Activated naive CD4-positive, alpha-beta T cell treated with anti-CD3 and anti-CD28 coated beads, Interleukin-2, amount 10 ng/mL, durations not matched to agents 7 days and 5 days (primary cell): ENCODE results near the gene SHQ1.
"Not testable (repeated sequence)": the region's sequence is repeated elsewhere in the genome, so short reads cannot be mapped to it uniquely, and the experiment has no call there.

Source experiments
- CTCF ChIA-PET: fragments of 350-600 bp; sonication (Branson Sonifier 250); formaldehyde crosslinking; loops from one replicate; lab custom pipeline; 2021; ENCODE audit warnings: antibody characterized with exemption; lab: Charles Lee
- DNase-seq: peaks from one replicate; pipeline ENCODE4 v3.0.0-alpha.2; 2020
- H3K27ac Mint-ChIP-seq: one replicate; pipeline ENCODE4 v1.8.0; 2021; ENCODE audit warnings: mild to moderate bottlenecking, moderate library complexity, mixed read lengths
- H3K27me3 Mint-ChIP-seq: one replicate; pipeline ENCODE4 v1.8.0; 2021; ENCODE audit warnings: mild to moderate bottlenecking, mixed read lengths
- H3K36me3 Mint-ChIP-seq: one replicate; pipeline ENCODE4 v1.8.0; 2021; ENCODE audit warnings: mixed read lengths
- H3K4me1 Mint-ChIP-seq: one replicate; pipeline ENCODE4 v1.8.0; 2021; ENCODE audit warnings: mixed read lengths
- H3K4me3 Mint-ChIP-seq: one replicate; pipeline ENCODE4 v1.8.0; 2021; ENCODE audit warnings: mild to moderate bottlenecking, moderate library complexity, mixed read lengths
- H3K9me3 Mint-ChIP-seq: one replicate; pipeline ENCODE4 v1.8.0; 2021; ENCODE audit warnings: mixed read lengths

The SHQ1 gene

GRCh38 chr3:72722930-72723726 lies 125.1 kb downstream of the SHQ1 start:
- H3K4me1 Mint-ChIP-seq, result peaks cover 9% of the 10 kb centered on the region
- CTCF ChIA-PET, result no interaction called here
- H3K27me3 Mint-ChIP-seq, result peaks cover 7% of the 10 kb centered on the region
- H3K4me3 Mint-ChIP-seq, result no peak overlapping the region
- DNase-seq, result no peak
- no peaks in the 10 kb centered on the region for H3K9me3 Mint-ChIP-seq
- H3K27ac Mint-ChIP-seq, result peak overlapping the region; percentile 33
- no peaks in the 10 kb centered on the region for H3K36me3 Mint-ChIP-seq

- no peak for DNase-seq
- CTCF ChIA-PET, result no interaction called here
- H3K27me3 Mint-ChIP-seq, result peaks cover 4% of the 10 kb centered on the region
- H3K4me3 Mint-ChIP-seq, result no peak overlapping the region
- H3K9me3 Mint-ChIP-seq, result no peaks in the 10 kb centered on the region
- H3K27ac Mint-ChIP-seq, result no peak overlapping the region
- H3K36me3 Mint-ChIP-seq, result no peaks in the 10 kb centered on the region
- H3K4me1 Mint-ChIP-seq, result peaks cover 2% of the 10 kb centered on the region
These were observed 126.4 kb downstream of the SHQ1 start for GRCh38 chr3:72721683-72722381.

GRCh38 chr3:72720566-72720965 lies 127.7 kb downstream of the SHQ1 start:
- CTCF ChIA-PET, result interaction anchor here (0.8 kb wide), 1 partner anchor 95 kb away, joined by 3 read pairs; no protein-coding TSS in a partner anchor
- Mint-ChIP-seq H3K27ac (no peak overlapping the region), H3K9me3 (peaks cover 4% of the 10 kb centered on the region), H3K36me3 (no peaks in the 10 kb centered on the region), H3K4me1 (peaks cover 2% of the 10 kb centered on the region), H3K27me3 (peaks cover 4% of the 10 kb centered on the region), H3K4me3 (no peak overlapping the region)
- no peak for DNase-seq

GRCh38 chr3:72719137-72719536 lies 129.1 kb downstream of the SHQ1 start:
- peaks cover 2% of the 10 kb centered on the region for H3K4me1 Mint-ChIP-seq
- H3K9me3 Mint-ChIP-seq, result peaks cover 7% of the 10 kb centered on the region
- no peak for DNase-seq
- H3K4me3 Mint-ChIP-seq, result no peak overlapping the region
- H3K27ac Mint-ChIP-seq, result no peak overlapping the region
- peaks cover 4% of the 10 kb centered on the region for H3K27me3 Mint-ChIP-seq
- H3K36me3 Mint-ChIP-seq, result no peaks in the 10 kb centered on the region
- CTCF ChIA-PET, result no interaction called here

- H3K27ac Mint-ChIP-seq, H3K27me3 Mint-ChIP-seq, CTCF ChIA-PET, DNase-seq, H3K9me3 Mint-ChIP-seq, H3K36me3 Mint-ChIP-seq, H3K4me1 Mint-ChIP-seq, H3K4me3 Mint-ChIP-seq: not testable (repeated sequence)
These were observed 134.1 kb downstream of the SHQ1 start for GRCh38 chr3:72714135-72714534.

- H3K9me3 Mint-ChIP-seq, CTCF ChIA-PET, H3K27ac Mint-ChIP-seq, H3K4me1 Mint-ChIP-seq, H3K27me3 Mint-ChIP-seq, DNase-seq, H3K36me3 Mint-ChIP-seq, H3K4me3 Mint-ChIP-seq: not testable (repeated sequence)
These were observed 137.8 kb downstream of the SHQ1 start for GRCh38 chr3:72710471-72710870.

- no peaks in the 10 kb centered on the region for H3K36me3 Mint-ChIP-seq
- H3K27ac Mint-ChIP-seq, result no peak overlapping the region
- H3K9me3 Mint-ChIP-seq, result peaks cover 3% of the 10 kb centered on the region
- CTCF ChIA-PET, result interaction anchor here (0.6 to 0.8 kb wide), 2 partner anchors 496 to 978 kb away, joined by 3 read pairs; no protein-coding TSS in a partner anchor
- no peak for DNase-seq
- no peak overlapping the region for H3K4me3 Mint-ChIP-seq
- H3K4me1 Mint-ChIP-seq, result no peaks in the 10 kb centered on the region
- no peaks in the 10 kb centered on the region for H3K27me3 Mint-ChIP-seq
These were observed 139.8 kb downstream of the SHQ1 start for GRCh38 chr3:72708441-72708840.

- no peaks in the 10 kb centered on the region for H3K9me3 Mint-ChIP-seq
- CTCF ChIA-PET, result no interaction called here
- DNase-seq, result no peak
These were observed 145.2 kb downstream of the SHQ1 start for GRCh38 chr3:72702997-72703396.

GRCh38 chr3:72702390-72702789 lies 145.9 kb downstream of the SHQ1 start:
- H3K27me3 Mint-ChIP-seq, result no peaks in the 10 kb centered on the region
- no peak overlapping the region for H3K27ac Mint-ChIP-seq
- no peaks in the 10 kb centered on the region for H3K36me3 Mint-ChIP-seq
- no peaks in the 10 kb centered on the region for H3K9me3 Mint-ChIP-seq
- CTCF ChIA-PET, result no interaction called here
- H3K4me3 Mint-ChIP-seq, result no peak overlapping the region
- H3K4me1 Mint-ChIP-seq, result no peaks in the 10 kb centered on the region
- DNase-seq, result no peak

More at GRCh38 chr3:72702997-72703396, 145.2 kb downstream of the SHQ1 start:
- Mint-ChIP-seq H3K27ac (no peak overlapping the region), H3K4me1 (no peaks in the 10 kb centered on the region), H3K4me3 (no peak overlapping the region), H3K36me3 (no peaks in the 10 kb centered on the region), H3K27me3 (no peaks in the 10 kb centered on the region)

GRCh38 chr3:72700106-72700505 lies 148.1 kb downstream of the SHQ1 start:
- Mint-ChIP-seq H3K4me3 (no peak overlapping the region), H3K36me3 (no peaks in the 10 kb centered on the region), H3K9me3 (no peaks in the 10 kb centered on the region), H3K27me3 (no peaks in the 10 kb centered on the region), H3K27ac (no peak overlapping the region), H3K4me1 (no peaks in the 10 kb centered on the region)
- CTCF ChIA-PET, result no interaction called here
- no peak for DNase-seq

- no peaks in the 10 kb centered on the region for H3K36me3 Mint-ChIP-seq
These were observed 148.6 kb downstream of the SHQ1 start for GRCh38 chr3:72699631-72700030.

More at GRCh38 chr3:72699631-72700030, 148.6 kb downstream of the SHQ1 start:
- H3K9me3 Mint-ChIP-seq, result no peaks in the 10 kb centered on the region
- no peak overlapping the region for H3K4me3 Mint-ChIP-seq
- CTCF ChIA-PET, result no interaction called here
- DNase-seq, result no peak
- H3K27me3 Mint-ChIP-seq, result no peaks in the 10 kb centered on the region
- no peaks in the 10 kb centered on the region for H3K4me1 Mint-ChIP-seq
- H3K27ac Mint-ChIP-seq, result no peak overlapping the region
